Measurements from ENCODE around the gene SRGAP3. TPM values are rescaled to one million over a fixed set of nuclear protein-coding genes. Genes with fewer than 3 reads are reported as not detected.

Gene SRGAP3
- total RNA-seq, 2 experiments from 2014 or later = 2.8 to 3.2 TPM

- H3K27ac ChIP-seq (ENCODE audit: low read depth in 1 of 2, low read length in 2 of 2) = no peak overlapping the region
- ATAC-seq (ENCODE audit: poor library complexity) (no peak), DNase-seq (no peak)
- H3K4me3 Mint-ChIP-seq = no peak overlapping the region
- no peak overlapping the region for H3K27ac Mint-ChIP-seq
- no peaks in the 10 kb centered on the region for H3K36me3 Mint-ChIP-seq (ENCODE audit: low read depth)
- CTCF ChIA-PET = no interaction called here
- no peaks in the 10 kb centered on the region for H3K9me3 Mint-ChIP-seq
- no peaks in the 10 kb centered on the region for H3K27me3 ChIP-seq (ENCODE audit: control insufficient read depth in 1 of 2, insufficient read depth in 2 of 2, low read length in 2 of 2)
- no peaks in the 10 kb centered on the region for H3K9me3 ChIP-seq (ENCODE audit: control insufficient read depth in 1 of 2, insufficient read depth in 1 of 2, low read length in 2 of 2)
- H3K36me3 ChIP-seq (ENCODE audit: insufficient read depth, low read length) = no peaks in the 10 kb centered on the region
- H3K27me3 Mint-ChIP-seq = no peaks in the 10 kb centered on the region
- POLR2A ChIA-PET = no interaction called here
- H3K4me3 ChIP-seq (ENCODE audit: low read length) = no peak overlapping the region
- intact Hi-C loops (cut with DNase I, micrococcal nuclease) = no loop called here
- TF ChIP-seq CTCF (IDR thresholded peaks at IDR 0.05) = no peak
- peaks cover 26% of the 10 kb centered on the region for H3K4me1 Mint-ChIP-seq (ENCODE audit: low read depth)
- H3K4me1 ChIP-seq (ENCODE audit: insufficient read depth, low read length) = peaks cover 19% of the 10 kb centered on the region
Measured at GRCh38 chr3:9183811-9184460, 65.5 kb downstream of the SRGAP3 start.

DNA sequence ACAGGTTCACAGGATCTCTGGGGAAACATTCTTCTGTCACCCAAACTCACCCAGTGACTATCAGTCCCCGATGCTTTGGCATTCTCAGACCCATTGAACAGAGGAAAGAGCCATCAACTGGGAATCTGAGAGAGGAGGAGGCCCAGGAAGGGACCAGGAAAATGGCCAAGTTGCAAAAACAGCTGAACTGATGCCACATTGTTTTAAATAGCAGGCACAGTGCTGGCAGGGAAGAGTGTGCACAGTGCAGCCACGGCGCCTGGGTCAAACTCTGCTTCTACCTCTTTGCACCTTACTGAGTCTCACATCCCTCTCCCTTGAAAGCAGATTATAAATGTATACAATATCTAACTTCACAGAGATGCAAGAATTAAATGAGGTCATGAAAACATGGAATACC, 66.4 kb downstream of the SRGAP3 start:
- Mint-ChIP-seq H3K4me3 (no peak overlapping the region), H3K9me3 (no peaks in the 10 kb centered on the region), H3K27ac (no peak overlapping the region), H3K27me3 (no peaks in the 10 kb centered on the region), H3K4me1 (ENCODE audit: low read depth) (peaks cover 29% of the 10 kb centered on the region), H3K36me3 (ENCODE audit: low read depth) (no peaks in the 10 kb centered on the region)
- ChIA-PET POLR2A (no interaction called here), CTCF (no interaction called here)
- no peak overlapping the region for H3K27ac ChIP-seq (ENCODE audit: low read depth in 1 of 2, low read length in 2 of 2)
- H3K4me1 ChIP-seq (ENCODE audit: insufficient read depth, low read length) = peaks cover 24% of the 10 kb centered on the region
- no peak for TF ChIP-seq CTCF (IDR thresholded peaks at IDR 0.05)
- no peak overlapping the region for H3K4me3 ChIP-seq (ENCODE audit: low read length)
- no peaks in the 10 kb centered on the region for H3K27me3 ChIP-seq (ENCODE audit: control insufficient read depth in 1 of 2, insufficient read depth in 2 of 2, low read length in 2 of 2)
- no peaks in the 10 kb centered on the region for H3K36me3 ChIP-seq (ENCODE audit: insufficient read depth, low read length)
- intact Hi-C loops (cut with DNase I, micrococcal nuclease) = no loop called here
- H3K9me3 ChIP-seq (ENCODE audit: control insufficient read depth in 1 of 2, insufficient read depth in 1 of 2, low read length in 2 of 2) = no peaks in the 10 kb centered on the region
- ATAC-seq (ENCODE audit: poor library complexity) = no peak
- no peak for DNase-seq

DNA sequence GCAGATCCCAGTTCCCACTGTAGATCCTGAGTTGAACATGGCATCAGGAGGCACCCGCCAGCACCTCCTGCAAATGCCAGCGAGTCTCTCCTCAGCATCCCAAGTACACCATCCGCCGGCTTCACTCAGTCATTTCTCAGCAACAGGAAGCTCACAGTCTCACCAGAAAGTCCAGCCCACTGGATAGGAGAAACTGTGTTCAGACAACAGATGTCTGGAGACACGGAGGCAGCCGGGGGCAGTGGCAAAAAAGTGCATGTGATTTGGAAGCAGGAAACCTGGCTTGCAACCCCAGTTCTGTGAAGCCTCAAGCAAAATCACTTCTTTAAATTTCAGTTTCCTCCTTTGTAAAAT, 68.7 kb downstream of the SRGAP3 start:
- H3K4me3 Mint-ChIP-seq = peak overlapping the region; percentile 79
- no peaks in the 10 kb centered on the region for H3K36me3 ChIP-seq (ENCODE audit: insufficient read depth, low read length)
- no peak for TF ChIP-seq CTCF (IDR thresholded peaks at IDR 0.05)
- intact Hi-C loops (cut with DNase I, micrococcal nuclease) = loop anchor here in 1 of 2 experiments (2.0 kb wide), 1 partner anchor 24 kb away; no protein-coding TSS in a partner anchor
- ChIA-PET CTCF (no interaction called here), POLR2A (interaction anchor here (0.7 kb wide), 1 partner anchor 9 kb away, joined by 3 read pairs; no protein-coding TSS in a partner anchor)
- peaks cover 29% of the 10 kb centered on the region for H3K4me1 Mint-ChIP-seq (ENCODE audit: low read depth)
- no peaks in the 10 kb centered on the region for H3K27me3 ChIP-seq (ENCODE audit: control insufficient read depth in 1 of 2, insufficient read depth in 2 of 2, low read length in 2 of 2)
- H3K9me3 Mint-ChIP-seq = no peaks in the 10 kb centered on the region
- no peaks in the 10 kb centered on the region for H3K27me3 Mint-ChIP-seq
- H3K9me3 ChIP-seq (ENCODE audit: control insufficient read depth in 1 of 2, insufficient read depth in 1 of 2, low read length in 2 of 2) = no peaks in the 10 kb centered on the region
- no peaks in the 10 kb centered on the region for H3K36me3 Mint-ChIP-seq (ENCODE audit: low read depth)
- H3K27ac ChIP-seq (ENCODE audit: low read depth in 1 of 2, low read length in 2 of 2) = no peak overlapping the region
- H3K4me1 ChIP-seq (ENCODE audit: insufficient read depth, low read length) = peaks cover 24% of the 10 kb centered on the region
- ATAC-seq (ENCODE audit: poor library complexity) (no peak), DNase-seq (peak in 3 of 14 experiments; percentile 9 to 20 (median 18))
- H3K27ac Mint-ChIP-seq = peak overlapping the region; percentile 64
- H3K4me3 ChIP-seq (ENCODE audit: low read length) = peak overlapping the region; percentile 46
